ENCODE results near the gene TICAM1.
"Not testable (repeated sequence)": the region's sequence is repeated elsewhere in the genome, so short reads cannot be mapped to it uniquely, and the experiment has no call there.

Gene TICAM1

DNA sequence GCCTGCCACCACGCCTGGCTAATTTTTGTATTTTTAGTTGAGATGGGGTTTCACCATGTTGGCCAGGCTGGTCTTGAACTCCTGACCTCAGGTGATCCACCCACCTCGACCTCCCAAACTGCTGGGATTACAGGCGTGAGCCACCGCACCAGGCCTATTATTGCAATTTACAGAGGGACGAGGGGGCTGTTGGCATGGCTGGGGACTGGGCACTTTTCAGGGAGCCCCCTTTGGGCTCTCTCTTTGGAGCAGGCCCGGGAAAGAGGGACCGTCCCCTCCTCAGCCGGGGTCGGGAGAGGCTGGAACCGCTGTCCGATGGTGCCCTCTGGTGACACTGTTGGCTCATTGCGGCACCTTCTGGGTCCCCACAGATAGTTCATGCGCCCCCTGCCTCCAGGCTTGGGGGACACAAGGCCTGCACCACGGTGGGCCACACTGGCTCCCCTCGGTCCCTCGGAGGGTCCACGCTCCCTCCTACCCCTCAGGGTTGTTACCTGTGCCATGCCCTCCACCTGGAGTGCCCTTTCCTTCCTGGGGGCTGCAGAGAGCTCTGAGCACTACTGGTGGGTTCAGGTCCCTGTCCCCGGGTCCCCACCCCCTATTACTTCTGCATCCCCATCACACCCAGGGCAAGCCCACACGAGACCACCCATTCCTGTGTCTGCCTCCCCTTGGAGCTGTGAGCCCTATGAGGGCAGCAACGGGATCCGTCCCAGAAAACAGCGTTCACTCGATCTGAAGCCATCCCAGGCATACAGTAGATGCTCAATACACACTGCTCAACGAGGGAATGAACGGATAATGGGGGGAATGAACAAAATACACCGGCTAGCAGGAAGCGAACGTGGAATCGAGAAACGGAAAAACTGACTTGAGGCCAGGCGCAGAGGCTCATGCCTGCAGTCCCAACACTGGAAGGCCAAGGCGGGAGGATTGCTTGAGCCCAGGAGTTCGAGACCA, 27.5 kb downstream of the TICAM1 start:
- peak; percentile 18 to 55 (median 22) for DNase-seq

DNA sequence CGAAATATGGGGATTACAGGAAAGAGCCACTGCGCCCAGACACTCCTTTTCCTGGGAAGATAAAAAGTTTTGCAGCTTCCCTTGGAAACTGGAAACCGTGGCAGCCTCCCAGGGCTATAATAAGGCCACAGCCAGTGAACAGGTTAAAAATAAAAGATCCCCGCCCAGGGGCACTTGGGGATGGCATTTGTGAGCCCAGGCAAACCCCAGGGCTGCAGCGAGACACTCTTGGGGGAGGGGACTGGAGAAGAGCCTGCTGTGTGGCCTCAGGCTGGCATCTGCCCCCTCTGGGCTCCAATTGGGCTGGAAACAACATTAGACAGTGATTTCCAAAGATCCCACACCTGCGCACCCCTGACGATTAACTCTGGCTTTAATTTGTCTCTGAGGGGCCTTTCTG, 28.8 kb downstream of the TICAM1 start:
- no peak for DNase-seq

DNA sequence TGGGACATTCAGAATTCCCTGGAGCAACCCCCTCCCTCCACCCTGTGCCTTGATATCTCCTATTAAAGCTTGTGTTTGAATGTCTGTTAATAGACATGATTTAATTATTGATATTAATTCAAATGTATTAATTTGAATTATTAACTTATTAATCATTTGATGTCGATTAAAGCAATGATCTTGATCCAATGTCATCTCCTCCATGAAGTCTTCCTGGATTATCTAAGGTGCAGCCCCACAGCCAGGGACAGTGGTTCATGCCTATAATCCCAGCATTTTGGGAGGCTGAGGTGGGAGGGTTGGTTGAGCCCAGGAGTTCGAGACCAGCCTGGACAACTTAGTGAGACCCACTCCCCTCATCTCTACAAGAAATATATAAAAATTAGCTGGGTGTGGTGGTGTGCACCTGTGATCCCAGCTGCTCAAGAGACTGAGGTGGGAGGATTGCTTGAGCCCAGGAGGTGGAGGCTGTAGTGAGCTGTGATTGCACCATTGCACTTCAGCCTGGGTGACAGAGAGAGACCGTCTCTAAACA, 30.4 kb downstream of the TICAM1 start:
- no peak for DNase-seq

DNA sequence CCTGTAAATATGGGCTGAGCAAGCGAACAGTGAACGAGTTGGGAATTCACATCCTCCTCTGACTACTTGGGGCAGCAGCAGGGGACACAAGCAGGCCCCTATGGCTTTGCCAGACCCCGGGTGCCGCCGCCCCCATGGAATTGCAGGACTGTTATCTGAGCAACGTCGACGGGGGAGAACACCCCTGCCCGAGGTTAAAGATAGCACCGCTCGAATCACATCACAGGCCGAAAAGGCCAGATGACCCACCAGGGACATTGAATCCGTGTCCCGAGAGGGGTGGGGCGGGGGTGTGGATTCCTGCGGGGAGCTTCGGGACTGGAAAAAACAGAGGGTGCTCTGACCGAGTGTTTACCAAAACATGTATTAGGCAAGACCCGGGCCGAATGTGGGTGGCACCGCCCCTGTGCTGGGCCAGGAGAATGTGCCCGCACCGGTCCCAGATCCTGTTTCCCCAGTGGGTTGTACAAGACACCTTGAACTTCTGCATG, 30.9 kb downstream of the TICAM1 start:
- DNase-seq = no peak

DNA sequence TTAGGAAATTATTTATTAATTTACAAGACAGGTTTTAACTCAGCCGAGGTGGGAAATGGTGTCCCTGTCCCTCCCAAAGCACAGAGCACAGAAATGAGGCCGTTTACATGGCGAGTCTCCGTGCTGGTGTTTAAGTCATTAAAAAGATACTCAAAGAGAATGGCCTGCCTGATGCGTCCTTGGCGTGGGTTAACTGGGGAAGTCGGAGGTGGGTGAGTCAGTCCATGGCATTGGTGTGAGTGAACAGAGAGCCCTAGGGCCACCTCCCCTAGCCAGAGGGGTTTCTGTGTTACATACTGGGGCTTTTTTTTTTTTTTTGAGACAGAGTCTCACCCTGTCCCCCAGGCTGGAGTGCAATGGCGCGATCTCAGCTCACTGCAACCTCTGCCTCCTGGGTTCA, 36.1 kb downstream of the TICAM1 start:
- DNase-seq = no peak

DNA sequence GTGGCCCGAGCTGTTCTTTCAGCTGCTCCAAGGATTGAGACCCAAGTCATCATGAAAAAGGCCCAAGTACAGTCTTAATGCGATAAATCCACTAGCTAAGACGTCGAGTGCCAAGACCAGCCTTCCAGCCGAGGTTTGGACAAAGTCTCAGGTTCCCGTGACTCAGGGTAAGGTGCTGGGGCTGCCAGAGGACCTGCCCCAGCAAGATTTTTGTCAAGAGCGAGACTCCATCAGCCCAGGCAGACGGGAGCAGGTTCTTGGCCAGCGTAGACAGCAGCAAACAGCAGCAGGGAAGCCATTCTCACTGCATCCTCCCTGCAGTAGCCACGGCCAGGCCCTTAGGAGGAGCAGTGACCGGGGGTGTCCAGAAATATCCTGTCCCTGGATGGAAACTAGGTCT, 36.5 kb downstream of the TICAM1 start:
- no peak for DNase-seq

DNA sequence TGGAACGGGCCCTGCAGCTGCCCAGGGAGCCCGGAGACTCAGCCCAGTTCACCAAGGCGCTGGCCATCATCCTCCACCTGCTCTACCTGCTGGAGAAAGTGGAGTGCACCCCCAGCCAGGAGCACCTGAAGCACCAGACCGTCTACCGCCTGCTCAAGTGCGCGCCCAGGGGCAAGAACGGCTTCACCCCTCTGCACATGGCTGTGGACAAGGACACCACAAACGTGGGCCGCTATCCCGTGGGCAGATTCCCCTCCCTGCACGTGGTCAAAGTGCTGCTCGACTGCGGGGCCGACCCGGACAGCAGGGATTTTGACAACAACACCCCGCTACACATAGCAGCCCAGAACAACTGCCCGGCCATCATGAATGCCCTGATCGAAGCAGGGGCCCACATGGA, 38.2 kb downstream of the TICAM1 start:
- DNase-seq = not testable (repeated sequence)

DNA sequence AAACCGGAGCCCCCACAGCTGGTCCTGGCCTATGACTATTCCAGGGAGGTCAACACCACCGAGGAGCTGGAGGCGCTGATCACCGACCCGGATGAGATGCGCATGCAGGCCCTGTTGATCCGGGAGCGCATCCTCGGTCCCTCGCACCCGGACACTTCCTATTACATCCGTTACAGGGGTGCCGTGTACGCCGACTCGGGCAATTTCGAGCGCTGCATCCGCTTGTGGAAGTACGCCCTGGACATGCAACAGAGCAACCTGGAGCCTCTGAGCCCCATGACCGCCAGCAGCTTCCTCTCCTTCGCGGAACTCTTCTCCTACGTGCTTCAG, 38.7 kb downstream of the TICAM1 start:
- DNase-seq = not testable (repeated sequence)

DNA sequence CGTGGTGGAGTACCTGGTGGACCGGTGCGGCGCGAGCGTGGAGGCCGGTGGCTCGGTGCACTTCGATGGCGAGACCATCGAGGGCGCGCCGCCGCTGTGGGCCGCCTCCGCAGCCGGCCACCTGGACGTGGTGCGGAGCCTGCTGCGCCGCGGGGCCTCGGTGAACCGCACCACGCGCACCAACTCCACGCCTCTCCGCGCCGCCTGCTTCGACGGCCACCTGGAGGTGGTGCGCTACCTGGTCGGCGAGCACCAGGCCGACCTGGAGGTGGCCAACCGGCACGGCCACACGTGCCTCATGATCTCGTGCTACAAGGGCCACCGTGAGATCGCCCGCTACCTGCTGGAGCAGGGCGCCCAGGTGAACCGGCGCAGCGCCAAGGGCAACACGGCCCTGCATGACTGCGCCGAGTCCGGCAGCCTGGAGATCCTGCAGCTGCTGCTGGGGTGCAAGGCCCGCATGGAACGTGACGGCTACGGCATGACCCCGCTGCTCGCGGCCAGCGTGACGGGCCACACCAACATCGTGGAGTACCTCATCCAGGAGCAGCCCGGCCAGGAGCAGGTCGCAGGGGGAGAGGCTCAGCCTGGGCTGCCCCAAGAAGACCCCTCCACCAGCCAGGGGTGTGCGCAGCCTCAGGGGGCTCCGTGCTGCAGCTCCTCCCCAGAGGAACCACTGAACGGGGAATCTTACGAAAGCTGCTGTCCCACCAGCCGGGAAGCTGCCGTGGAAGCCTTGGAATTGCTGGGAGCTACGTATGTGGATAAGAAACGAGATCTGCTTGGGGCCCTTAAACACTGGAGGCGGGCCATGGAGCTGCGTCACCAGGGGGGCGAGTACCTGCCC, 39.3 kb downstream of the TICAM1 start:
- DNase-seq = not testable (repeated sequence)

DNA sequence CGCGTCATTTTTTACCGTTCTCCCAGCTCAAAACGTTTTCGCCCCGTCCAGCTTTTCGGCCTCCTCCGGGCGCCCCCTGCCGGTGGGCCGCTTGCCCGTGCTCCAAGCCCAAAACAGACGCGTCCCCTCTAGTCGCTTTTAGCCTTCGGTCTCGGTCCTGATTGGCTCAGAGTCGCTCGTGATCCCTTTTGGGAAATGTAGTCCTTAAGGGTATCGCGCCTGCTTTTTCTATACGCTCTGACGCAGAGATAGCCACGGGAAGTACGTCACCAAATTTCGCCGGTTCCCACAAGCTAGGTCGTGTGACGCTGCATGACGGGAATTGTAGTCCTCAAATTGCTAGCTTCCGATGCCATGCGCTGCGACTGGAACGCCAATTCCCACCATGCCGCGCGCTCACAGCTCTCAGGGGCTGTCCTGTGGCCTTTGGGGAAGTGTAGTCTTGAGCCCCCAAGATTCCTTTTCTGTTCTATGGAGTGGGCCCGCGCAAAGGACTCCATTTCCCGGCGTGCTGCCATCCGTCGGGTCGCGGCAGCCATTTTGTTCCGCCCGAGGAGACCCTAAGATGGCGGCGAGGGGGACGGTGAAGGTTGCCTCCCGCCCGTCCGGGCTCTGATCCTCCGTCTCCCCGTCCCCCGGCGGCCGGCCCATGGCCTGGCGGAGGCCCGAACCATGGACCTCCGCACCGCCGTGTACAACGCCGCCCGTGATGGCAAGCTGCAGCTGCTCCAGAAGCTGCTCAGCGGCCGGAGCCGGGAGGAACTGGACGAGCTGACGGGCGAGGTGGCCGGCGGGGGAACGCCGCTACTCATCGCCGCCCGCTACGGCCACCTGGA, 40.1 kb downstream of the TICAM1 start, which contains the start of gene FEM1A:
Gene FEM1A (plus strand): TSS at position 552 of the 836 bp plus-strand sequence. CDS start 121 bp downstream, at position 673.
- DNase-seq = peak; percentile 97 to 99 (median 98)

DNA sequence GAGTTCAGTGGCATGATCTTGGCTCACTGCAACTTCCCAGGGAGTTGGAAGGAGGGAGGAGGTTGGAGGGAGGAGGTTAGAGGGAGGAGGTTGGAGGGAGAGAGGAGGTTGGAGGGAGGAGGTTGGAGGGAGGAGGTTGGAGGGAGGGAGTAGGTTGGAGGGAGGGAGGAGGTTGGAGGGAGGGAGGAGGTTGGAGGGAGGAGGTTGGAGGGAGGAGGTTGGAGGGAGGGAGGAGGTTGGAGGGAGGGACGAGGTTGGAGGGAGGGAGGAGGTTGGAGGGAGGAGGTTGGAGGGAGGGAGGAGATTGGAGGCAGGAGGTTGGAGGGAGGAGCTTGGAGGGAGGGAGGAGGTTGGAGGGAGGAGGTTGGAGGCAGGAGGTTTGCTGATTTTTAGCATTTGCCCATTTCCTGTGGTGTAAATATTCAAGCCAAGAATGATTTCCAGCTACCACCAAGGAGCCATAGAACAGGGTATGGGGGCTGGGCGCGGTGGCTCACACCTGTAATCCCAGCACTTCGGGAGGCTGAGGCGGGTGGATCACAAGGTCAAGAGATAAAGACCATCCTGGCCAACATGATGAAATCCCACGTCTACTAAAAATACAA, 45.0 kb downstream of the TICAM1 start:
- not testable (repeated sequence) for DNase-seq

DNA sequence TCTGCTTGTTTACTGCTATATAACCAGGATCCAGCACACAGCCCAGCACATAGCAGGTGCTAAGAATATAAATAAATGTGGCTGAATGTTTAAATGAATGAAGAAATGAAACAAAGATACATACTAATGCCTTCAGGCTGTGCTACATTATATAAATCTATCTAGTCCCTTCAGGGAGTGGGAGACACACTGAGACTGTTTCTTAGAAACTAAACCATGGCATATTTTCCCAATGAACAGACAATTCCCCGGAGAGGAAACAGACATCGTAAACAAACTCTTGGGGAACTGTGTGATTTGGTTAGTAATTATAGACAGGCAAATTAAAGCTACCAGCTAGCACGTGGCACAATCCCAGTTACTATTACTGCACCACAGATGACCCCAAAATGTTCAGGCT, 49.7 kb downstream of the TICAM1 start:
- DNase-seq = no peak

DNA sequence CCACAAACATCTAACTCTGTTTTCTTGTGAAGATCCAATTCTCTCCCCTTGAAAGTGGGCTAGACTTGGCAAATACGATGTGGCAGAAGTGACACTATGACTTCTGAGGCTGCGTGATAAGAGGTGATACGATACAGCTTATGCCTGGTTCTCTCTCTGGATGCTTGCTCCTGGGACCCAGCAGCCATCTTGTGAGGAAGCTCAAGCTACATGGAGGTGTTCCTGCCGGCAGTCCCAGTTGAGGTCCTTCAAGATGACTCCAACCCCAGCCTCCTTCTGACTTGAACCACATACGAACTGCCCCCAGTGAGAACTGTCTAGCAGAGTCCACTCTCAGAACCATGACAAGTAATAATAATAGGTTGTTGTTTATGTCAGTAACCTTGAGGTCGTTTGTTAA, 50.7 kb downstream of the TICAM1 start:
- DNase-seq = no peak

DNA sequence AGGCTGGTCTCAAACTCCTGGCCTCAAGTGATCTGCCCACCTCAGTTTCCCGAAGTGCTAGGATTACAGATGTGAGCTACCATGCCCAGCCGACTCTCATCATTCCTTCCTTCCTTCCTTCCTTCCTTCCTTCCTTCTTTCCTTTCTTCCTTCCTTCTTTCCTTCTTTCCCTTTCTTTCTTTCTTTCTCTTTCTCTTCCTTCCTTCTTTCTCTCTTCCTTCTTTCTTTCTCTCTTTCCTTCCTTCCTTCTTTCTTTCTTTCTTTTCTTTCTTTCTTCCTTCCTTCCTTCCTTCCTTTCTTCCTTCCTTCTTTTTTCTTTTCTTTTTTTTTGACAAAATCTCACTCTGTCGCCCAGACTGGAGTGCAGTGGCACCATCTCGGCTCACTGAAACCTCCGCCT, 53.4 kb downstream of the TICAM1 start:
- DNase-seq = not testable (repeated sequence)

DNA sequence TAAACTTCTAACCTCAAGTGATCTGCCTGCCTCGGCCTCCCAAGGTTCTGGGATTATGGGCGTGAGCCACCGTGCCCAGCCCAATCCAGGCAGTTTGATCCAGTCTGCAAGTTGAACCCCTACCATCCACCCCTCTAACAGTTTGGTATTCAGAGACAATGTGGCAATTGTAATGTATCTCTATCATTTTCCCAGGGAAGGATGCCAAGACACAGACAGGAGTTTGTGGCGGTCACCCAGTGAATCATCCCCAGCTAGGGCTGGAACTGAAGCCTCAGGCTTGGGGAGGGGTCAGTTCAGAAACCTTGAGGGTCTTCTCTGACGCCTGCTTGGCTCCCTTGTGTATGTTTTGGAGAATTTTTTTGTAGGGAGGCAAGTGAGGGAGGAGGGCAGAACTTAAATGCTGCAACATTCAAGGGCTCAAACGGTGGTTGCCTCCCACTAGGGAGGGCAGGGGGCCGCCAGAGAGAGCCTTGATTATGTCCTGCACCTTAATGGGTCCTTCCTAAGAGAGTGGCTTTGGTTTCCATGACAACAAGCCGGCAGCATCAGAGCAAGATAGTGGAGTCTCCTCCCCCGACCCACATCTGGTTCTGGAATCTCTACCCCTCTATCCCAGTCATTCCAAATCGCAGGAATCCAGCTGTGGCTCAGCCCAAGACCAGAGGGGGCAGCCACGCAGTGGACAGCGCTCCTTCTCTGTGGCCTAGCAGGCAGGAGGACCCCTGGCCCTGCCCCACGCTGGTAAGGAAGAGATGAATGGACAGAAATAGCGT, 54.9 kb downstream of the TICAM1 start:
- DNase-seq = no peak

DNA sequence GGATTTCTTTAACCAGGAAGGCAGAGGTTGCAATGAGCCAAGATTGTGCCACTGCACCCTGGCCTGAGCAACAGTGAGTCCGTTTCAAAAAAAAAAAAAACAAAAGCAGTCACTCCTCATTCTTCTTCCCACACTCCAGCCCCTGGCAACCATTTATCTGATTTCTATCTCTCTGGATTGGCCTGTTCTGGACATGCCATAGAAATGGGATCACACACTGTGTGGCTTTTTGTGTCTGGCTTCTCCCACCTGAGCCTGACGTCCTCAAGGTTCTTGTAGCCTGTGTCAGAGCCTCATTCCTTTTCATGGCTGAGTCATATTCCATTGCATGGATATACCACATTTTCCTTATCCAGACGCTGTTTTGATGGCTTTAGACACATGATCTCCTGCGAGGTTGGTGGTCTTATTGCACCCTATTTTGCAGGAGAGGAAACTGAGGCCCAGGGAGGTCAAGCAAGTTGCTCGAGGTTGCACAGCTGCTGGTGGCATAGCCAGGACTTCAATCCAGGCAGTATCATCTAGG, 55.8 kb downstream of the TICAM1 start:
- DNase-seq = no peak

DNA sequence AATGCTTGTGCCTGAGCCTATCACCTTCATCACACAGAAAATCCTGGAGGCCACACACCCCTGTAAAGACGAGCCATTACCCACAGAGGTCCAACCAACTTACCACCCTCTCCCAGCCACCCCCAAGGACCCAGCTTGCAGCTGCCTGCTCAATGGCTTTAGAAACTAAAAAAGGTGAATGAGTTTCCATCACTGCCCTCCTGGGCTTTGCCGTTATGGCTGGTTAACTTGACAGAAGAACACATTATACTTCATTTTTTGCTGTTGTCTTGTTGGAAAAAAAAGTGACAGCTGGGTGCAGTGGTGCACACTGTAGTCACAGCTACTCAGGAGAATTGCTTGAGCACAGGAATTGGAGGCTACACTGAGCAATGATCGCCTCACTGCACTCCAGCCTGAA, 57.4 kb downstream of the TICAM1 start:
- DNase-seq = no peak

DNA sequence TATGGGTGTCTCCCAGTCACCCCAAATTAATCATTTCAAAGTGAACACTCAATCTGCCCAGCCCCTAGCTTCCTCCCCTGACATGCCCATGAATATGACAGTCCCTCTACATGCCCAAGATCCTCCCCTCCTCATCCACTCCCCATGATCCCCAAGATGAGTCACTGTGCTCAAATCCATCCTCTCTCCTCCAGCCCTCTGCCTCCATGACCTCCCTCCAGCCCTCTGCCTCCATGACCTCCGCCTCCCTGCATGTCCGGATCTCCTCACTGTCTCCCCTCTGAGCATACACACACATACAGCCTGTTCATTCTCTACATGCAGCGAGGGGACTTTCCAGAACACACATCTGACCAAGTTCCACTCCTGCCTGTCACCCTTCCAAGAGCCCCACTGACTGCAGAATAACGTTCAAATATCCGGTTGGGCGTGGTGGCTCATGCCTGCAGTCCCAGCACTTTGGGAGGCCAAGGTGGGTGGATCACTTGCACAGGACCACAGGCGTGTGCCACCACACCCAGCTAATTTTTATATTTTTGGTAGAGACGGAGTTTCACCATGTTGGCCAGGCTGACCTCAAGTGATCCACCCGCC, 58.4 kb downstream of the TICAM1 start:
- no peak for DNase-seq

DNA sequence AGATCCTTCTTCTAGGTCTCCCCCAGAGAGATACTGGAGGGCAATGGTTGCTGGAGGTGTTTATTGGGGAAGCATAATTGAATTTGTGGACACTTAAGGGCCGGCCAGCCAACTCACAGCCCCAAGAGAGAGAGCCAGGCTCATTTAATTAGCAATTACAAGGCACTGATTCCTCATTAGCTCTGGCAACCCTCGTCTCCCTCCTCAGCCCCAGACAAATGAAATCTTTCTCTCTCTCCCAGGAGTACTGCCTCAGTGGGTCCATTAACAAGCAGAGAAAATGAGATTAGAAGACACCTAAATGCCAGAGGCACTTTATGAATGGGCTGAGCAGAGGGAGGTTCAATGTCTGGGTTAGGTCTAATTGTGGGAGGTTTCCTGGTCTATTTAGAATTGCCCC, 58.9 kb downstream of the TICAM1 start:
- DNase-seq = no peak
